K562 (cell line): Measurements from ENCODE around the gene COMMD10. TPM values are rescaled to one million over a fixed set of nuclear protein-coding genes. Genes with fewer than 3 reads are reported as not detected.

Experiments
- ATAC-seq: fragments of 200-7000 bp; cut with Tn5 transposase; 3 replicates; pipeline ENCODE4 v1.9.1; 2020; ENCODE audit warnings: moderate library complexity
- BruUV-seq: library from RNA; stranded (reverse); fragments of 400-500 nt; replicated peaks from 2 replicates; lab custom pipeline; 2021; lab: Mats Ljungman, UMichigan
- CTCF ChIA-PET: fragments of 300-600 bp; formaldehyde crosslinking; extraction: SDS; loops from one replicate; lab custom pipeline; 2021; ENCODE audit warnings: low intra/inter-chr PET ratio; lab: Yijun Ruan, JAX
- POLR2A ChIA-PET: fragments of 300-600, 350-650 bp; sonication (Branson Sonifier 250); formaldehyde crosslinking; extraction: SDS; loops from one replicate; lab custom pipeline; 2021; ENCODE audit warnings: antibody characterized with exemption, inconsistent platforms; lab: Yijun Ruan, JAX
- DNase-seq, 4 experiments: peaks; one replicate each; pipeline versions ENCODE4 v3.0.0 to v3.0.0-alpha.2; 2011 to 2018; ENCODE audit warnings: low spot score in 3 of 4, mixed read lengths in 3 of 4; ENCODE audit errors: extremely low read depth in 1 of 4
- FAIRE-seq: peaks from 2 replicates; lab custom pipeline; 2011; peaks lifted over from hg19 to GRCh38; lab: Jason Lieb, UNC
- H2AFZ ChIP-seq: 2 replicates; pipeline ENCODE4 v1.6.0; 2011; ENCODE audit warnings: low read depth, low read length, control low read depth, inconsistent platforms
- H3K27ac ChIP-seq: fragments of 200-600 bp; 3 replicates; pipeline ENCODE4 v1.8.0; 2011; ENCODE audit warnings: low read depth, mild to moderate bottlenecking, control low read depth, inconsistent platforms, low read length, moderate library complexity, mixed read lengths; ENCODE audit errors: extremely low read depth
- H3K27me3 ChIP-seq, 2 experiments: fragments of 300-600 bp in 1 of 2; 2 replicates in 1 of 2; 3 replicates in 1 of 2; pipeline versions ENCODE4 v1.6.0 to v1.8.0; 2011; ENCODE audit warnings: inconsistent platforms in 2 of 2, low read length in 2 of 2, mild to moderate bottlenecking in 1 of 2, mixed read lengths in 1 of 2, moderate library complexity in 1 of 2; ENCODE audit not compliant: control insufficient read depth in 2 of 2, insufficient read depth in 2 of 2
- H3K36me3 ChIP-seq: fragments of 300-600 bp; 3 replicates; pipeline ENCODE4 v1.8.0; 2011; ENCODE audit warnings: mild to moderate bottlenecking, low read length, inconsistent platforms; ENCODE audit not compliant: control insufficient read depth, insufficient read depth
- H3K4me1 ChIP-seq, 2 experiments: fragments of 200-600 bp in 1 of 2; replicated peaks in 1 of 2; 2 replicates in 1 of 2; 3 replicates in 1 of 2; pipeline versions ENCODE4 v1.5.1 to v1.8.0; 2011; ENCODE audit warnings: inconsistent platforms in 2 of 2, low read length in 2 of 2, mild to moderate bottlenecking in 1 of 2, mixed read lengths in 1 of 2, moderate library complexity in 1 of 2; ENCODE audit not compliant: control insufficient read depth in 2 of 2, insufficient read depth in 2 of 2
- H3K4me2 ChIP-seq: 2 replicates; pipeline ENCODE4 v1.6.1; 2011; ENCODE audit warnings: low read length, control low read depth, inconsistent platforms, mixed read lengths; ENCODE audit not compliant: insufficient read depth
- H3K4me3 ChIP-seq: fragments of 200-600 bp; sonication (generic), shearing (Covaris generic); 2 replicates; pipeline ENCODE4 v1.5.1; 2016; ENCODE audit warnings: control low read depth, inconsistent platforms
- H3K79me2 ChIP-seq: fragments of 200-600 bp; 3 replicates; pipeline ENCODE4 v1.8.0; 2011; ENCODE audit warnings: low read length, inconsistent platforms; ENCODE audit not compliant: control insufficient read depth, insufficient read depth
- H3K9ac ChIP-seq, 2 experiments: 2 replicates each; pipeline versions ENCODE4 v1.6.0 to v1.6.1; 2011; ENCODE audit warnings: low read depth in 2 of 2, low read length in 2 of 2, control low read depth in 1 of 2, inconsistent platforms in 1 of 2, mild to moderate bottlenecking in 1 of 2, mixed read lengths in 1 of 2; ENCODE audit not compliant: insufficient read depth in 1 of 2
- H3K9me1 ChIP-seq: one replicate; pipeline ENCODE4 v1.6.0; 2011; ENCODE audit warnings: inconsistent platforms, mild to moderate bottlenecking, low read length, moderate library complexity; ENCODE audit not compliant: control insufficient read depth, insufficient read depth
- H3K9me3 ChIP-seq: replicated peaks from 2 replicates; pipeline ENCODE4 v1.5.1; 2011; ENCODE audit warnings: low read depth, low read length, inconsistent platforms; ENCODE audit not compliant: control insufficient read depth, insufficient read depth
- H4K20me1 ChIP-seq: replicated peaks from 2 replicates; pipeline ENCODE4 v1.6.1; 2011; ENCODE audit warnings: low read length, inconsistent platforms, mixed read lengths; ENCODE audit not compliant: control insufficient read depth, insufficient read depth
- CTCFL ChIP-seq: IDR thresholded peaks from 2 replicates; pipeline ENCODE4 v1.6.1; 2011; ENCODE audit warnings: borderline replicate concordance, low read depth, mild to moderate bottlenecking, moderate library complexity, low read length; ENCODE audit not compliant: insufficient read depth, poor library complexity, severe bottlenecking
- HINFP ChIP-seq: fragments of 450-650 bp; conservative IDR thresholded peaks from 2 replicates; pipeline ENCODE4 v1.6.1; 2016; ENCODE audit warnings: missing genetic modification characterization, low read depth, mild to moderate bottlenecking, control low read depth, missing compliant biosample characterization
- NFATC3 ChIP-seq: fragments of 450-650 bp; IDR thresholded peaks from 2 replicates; pipeline ENCODE4 v1.6.1; 2017; ENCODE audit warnings: mild to moderate bottlenecking
- ZEB2 ChIP-seq: fragments of 450-650 bp; IDR thresholded peaks from 2 replicates; pipeline ENCODE4 v1.6.1; 2016
- WGBS: fragments of 100-300 bp; shearing (Covaris generic); methylation state at CpG from one replicate; pipeline ENCODE4 v1.1.6; 2016; ENCODE audit warnings: low coverage, mixed read lengths; ENCODE audit not compliant: insufficient coverage; ENCODE audit errors: missing lambda C conversion rate; 5-methylcytosine and 5-hydroxymethylcytosine counted together
- in situ Hi-C: fragments of 300-500 bp; cut with MboI; formaldehyde crosslinking; loops from 4 replicates; pipeline ENCODE4 v1.15.0; 2018; ENCODE audit warnings: inconsistent platforms, mixed read lengths
- intact Hi-C: fragments of 100-400 bp; cut with micrococcal nuclease; formaldehyde crosslinking; loops from 2 replicates; pipeline ENCODE4 v1.14.2; 2022
- polyA plus RNA-seq, 8 experiments: library from polyadenylated mRNA; depleted of rRNA in 4 of 8; stranded (reverse) in 5 of 8; unstranded in 3 of 8; fragments of >200 nt; fragmentation: Nextera tagmentation in 2 of 8; fragmentation: Illumina TruSeq in 1 of 8; extraction: Ambion mirVana in 2 of 8; extraction: Trizol in 1 of 8; gene quantifications; 2 replicates each; pipeline versions ENCODE4 v1.2.1 to v1.2.3, GENCODE V29; 2011 to 2014; ENCODE audit warnings: inconsistent platforms in 1 of 8, missing spikeins in 1 of 8
- total RNA-seq, 7 experiments: library from RNA; depleted of rRNA in 6 of 7; stranded (reverse); fragments of >200 nt in 6 of 7; fragmentation: Illumina TruSeq in 2 of 7; extraction: Trizol in 2 of 7; gene quantifications; 2 replicates each; pipeline versions ENCODE4 v1.2.1 to v1.2.3, GENCODE V29; 2011 to 2021; ENCODE audit warnings: low replicate concordance in 1 of 7
- TF ChIP-seq, protein P1 (sequence below): fragments of 250-450 bp; sonication (Bioruptor Pico); IDR thresholded peaks from 2 replicates; pipeline ENCODE4 v1.5.0; 2021
- TF ChIP-seq, protein P2 (sequence below): sonication (generic); formaldehyde crosslinking; IDR thresholded peaks from 2 replicates; pipeline ENCODE4 v1.4.0; 2020; ENCODE audit warnings: mild to moderate bottlenecking, missing genetic modification reagents
- TF ChIP-seq, protein P3 (sequence below): IDR thresholded peaks from 3 replicates; pipeline ENCODE4 v1.6.1; 2011; ENCODE audit warnings: borderline replicate concordance, mild to moderate bottlenecking, moderate library complexity; ENCODE audit not compliant: insufficient read length; ENCODE audit errors: extremely low read depth
- TF ChIP-seq, protein P4 (sequence below): sonication (generic); formaldehyde crosslinking; IDR thresholded peaks from 2 replicates; pipeline ENCODE4 v1.8.0; 2022; ENCODE audit warnings: mild to moderate bottlenecking, missing genetic modification reagents, borderline replicate concordance

COMMD10 gene
- total and polyA plus RNA-seq, 9 of the 15 experiments (the other 6 are each of a cell fraction or from before 2014, with no cell fraction given): 17.9 to 101 (median 28.0) TPM

- ChIA-PET POLR2A (no interaction called here), CTCF (no interaction called here)
- Histone ChIP-seq H3K4me3 (no peak overlapping the region), H3K27me3 (no peaks in the 10 kb centered on the region), H2AFZ (no peak overlapping the region), H3K79me2 (no peaks in the 10 kb centered on the region), H3K4me2 (no peak overlapping the region), H3K9ac (no peak overlapping the region), H3K4me1 (no peaks in the 10 kb centered on the region), H3K36me3 (no peaks in the 10 kb centered on the region), H3K9me1 (no peaks in the 10 kb centered on the region), H4K20me1 (no peaks in the 10 kb centered on the region), H3K9me3 (no peaks in the 10 kb centered on the region; the same call in 1 of the 2 replicates), H3K27ac (no peak overlapping the region)
- intact Hi-C loops: loop anchor here (5.0 kb wide), 1 partner anchor 649 kb away; no protein-coding TSS in a partner anchor
- in situ Hi-C loops: no loop called here
- no peak for TF ChIP-seq HINFP
- TF ChIP-seq, protein P1, sequence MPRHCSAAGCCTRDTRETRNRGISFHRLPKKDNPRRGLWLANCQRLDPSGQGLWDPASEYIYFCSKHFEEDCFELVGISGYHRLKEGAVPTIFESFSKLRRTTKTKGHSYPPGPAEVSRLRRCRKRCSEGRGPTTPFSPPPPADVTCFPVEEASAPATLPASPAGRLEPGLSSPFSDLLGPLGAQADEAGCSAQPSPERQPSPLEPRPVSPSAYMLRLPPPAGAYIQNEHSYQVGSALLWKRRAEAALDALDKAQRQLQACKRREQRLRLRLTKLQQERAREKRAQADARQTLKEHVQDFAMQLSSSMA (CRISPR knock-in tag): no peak
- TF ChIP-seq, protein P2, sequence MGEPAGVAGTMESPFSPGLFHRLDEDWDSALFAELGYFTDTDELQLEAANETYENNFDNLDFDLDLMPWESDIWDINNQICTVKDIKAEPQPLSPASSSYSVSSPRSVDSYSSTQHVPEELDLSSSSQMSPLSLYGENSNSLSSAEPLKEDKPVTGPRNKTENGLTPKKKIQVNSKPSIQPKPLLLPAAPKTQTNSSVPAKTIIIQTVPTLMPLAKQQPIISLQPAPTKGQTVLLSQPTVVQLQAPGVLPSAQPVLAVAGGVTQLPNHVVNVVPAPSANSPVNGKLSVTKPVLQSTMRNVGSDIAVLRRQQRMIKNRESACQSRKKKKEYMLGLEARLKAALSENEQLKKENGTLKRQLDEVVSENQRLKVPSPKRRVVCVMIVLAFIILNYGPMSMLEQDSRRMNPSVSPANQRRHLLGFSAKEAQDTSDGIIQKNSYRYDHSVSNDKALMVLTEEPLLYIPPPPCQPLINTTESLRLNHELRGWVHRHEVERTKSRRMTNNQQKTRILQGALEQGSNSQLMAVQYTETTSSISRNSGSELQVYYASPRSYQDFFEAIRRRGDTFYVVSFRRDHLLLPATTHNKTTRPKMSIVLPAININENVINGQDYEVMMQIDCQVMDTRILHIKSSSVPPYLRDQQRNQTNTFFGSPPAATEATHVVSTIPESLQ (CRISPR knock-in tag): no peak
- TF ChIP-seq NFATC3: no peak
- TF ChIP-seq, protein P3, sequence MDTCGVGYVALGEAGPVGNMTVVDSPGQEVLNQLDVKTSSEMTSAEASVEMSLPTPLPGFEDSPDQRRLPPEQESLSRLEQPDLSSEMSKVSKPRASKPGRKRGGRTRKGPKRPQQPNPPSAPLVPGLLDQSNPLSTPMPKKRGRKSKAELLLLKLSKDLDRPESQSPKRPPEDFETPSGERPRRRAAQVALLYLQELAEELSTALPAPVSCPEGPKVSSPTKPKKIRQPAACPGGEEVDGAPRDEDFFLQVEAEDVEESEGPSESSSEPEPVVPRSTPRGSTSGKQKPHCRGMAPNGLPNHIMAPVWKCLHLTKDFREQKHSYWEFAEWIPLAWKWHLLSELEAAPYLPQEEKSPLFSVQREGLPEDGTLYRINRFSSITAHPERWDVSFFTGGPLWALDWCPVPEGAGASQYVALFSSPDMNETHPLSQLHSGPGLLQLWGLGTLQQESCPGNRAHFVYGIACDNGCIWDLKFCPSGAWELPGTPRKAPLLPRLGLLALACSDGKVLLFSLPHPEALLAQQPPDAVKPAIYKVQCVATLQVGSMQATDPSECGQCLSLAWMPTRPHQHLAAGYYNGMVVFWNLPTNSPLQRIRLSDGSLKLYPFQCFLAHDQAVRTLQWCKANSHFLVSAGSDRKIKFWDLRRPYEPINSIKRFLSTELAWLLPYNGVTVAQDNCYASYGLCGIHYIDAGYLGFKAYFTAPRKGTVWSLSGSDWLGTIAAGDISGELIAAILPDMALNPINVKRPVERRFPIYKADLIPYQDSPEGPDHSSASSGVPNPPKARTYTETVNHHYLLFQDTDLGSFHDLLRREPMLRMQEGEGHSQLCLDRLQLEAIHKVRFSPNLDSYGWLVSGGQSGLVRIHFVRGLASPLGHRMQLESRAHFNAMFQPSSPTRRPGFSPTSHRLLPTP: no peak
- TF ChIP-seq CTCFL: no peak
- TF ChIP-seq, protein P4, sequence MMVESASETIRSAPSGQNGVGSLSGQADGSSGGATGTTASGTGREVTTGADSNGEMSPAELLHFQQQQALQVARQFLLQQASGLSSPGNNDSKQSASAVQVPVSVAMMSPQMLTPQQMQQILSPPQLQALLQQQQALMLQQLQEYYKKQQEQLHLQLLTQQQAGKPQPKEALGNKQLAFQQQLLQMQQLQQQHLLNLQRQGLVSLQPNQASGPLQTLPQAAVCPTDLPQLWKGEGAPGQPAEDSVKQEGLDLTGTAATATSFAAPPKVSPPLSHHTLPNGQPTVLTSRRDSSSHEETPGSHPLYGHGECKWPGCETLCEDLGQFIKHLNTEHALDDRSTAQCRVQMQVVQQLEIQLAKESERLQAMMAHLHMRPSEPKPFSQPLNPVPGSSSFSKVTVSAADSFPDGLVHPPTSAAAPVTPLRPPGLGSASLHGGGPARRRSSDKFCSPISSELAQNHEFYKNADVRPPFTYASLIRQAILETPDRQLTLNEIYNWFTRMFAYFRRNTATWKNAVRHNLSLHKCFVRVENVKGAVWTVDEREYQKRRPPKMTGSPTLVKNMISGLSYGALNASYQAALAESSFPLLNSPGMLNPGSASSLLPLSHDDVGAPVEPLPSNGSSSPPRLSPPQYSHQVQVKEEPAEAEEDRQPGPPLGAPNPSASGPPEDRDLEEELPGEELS (CRISPR knock-in tag): no peak
- no peak for TF ChIP-seq ZEB2
- FAIRE-seq (no peak), ATAC-seq (no peak), DNase-seq (no peak)
- WGBS: 0% methylated on average over 1 of the region's 1 CpG
- BruUV-seq: no TSS peak
These were observed 196.5 kb downstream of the COMMD10 start for GRCh38 chr5:116281309-116281708.
